ENCODE data around the gene SETBP1.

Gene SETBP1

DNA sequence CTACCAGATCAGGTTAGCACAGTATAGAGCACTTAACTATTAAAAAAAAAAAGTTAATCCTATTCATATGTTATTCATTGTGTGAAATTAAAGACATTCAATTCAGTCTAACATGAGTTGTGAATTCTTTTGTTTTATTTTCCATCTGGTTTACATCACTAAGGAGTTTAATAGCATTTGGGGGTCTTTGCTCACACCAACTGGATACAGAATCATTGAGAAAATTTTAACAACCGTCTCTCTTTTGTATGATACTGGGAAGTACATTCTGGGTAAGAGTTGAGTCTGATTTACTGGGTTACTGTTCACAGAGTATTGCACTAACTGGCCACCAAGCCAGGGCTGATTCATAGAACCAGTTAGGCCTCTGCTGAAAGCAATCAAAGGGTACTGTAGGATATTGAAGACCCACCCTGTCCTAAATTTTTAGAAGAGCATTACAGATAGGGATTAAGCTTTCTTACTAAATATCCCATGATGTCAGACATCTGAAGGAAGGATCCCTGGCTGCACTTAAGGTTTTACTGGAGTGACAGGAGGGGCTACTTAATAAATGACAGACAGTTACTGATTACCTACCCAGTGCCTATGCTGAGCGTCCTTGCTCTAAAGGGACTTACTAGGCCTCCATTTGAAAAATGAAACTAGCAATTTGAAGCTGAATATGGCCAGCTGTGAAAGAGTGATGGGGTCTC is 387.9 kb downstream of the SETBP1 start:
- no peak for ATAC-seq
- no peak for DNase-seq

DNA sequence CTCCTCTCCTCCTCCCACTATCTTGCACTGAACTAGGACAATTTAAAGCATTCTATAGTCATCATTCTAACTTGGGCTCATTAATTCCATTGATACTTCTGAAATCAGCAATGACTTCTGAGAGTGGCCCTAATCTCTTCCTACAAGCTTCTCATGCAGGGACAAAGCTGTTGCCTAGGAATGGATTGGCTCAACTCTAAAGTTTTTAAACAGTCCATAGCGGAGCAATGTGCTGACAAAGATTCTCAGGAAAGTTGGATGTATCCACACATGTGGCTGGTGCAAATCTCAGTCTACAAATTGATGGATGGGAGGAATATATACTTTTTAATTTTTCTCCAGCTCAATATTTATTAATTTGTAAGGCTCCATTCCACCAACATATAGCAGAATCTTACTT is 388.9 kb downstream of the SETBP1 start:
- no peak for ATAC-seq
- DNase-seq = no peak

DNA sequence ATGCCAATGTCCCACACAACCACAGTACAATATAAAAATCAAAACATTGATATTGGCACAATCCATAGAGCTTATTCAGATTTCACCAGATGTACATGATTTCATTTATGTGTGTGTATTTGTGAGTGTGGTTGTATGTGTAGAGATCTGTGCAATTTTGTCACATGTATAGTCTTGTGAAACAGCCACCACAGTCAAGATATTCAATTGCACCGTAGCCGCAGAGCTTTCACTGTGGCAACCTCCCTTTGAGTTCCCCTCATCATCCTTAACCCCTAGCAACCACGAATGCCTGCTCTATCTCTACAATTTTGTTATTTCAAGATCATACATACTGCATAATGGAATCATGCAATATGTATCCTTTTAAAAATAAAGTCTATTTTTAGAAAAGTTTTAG is 391.3 kb downstream of the SETBP1 start:
- no peak for ATAC-seq
- no peak for DNase-seq

DNA sequence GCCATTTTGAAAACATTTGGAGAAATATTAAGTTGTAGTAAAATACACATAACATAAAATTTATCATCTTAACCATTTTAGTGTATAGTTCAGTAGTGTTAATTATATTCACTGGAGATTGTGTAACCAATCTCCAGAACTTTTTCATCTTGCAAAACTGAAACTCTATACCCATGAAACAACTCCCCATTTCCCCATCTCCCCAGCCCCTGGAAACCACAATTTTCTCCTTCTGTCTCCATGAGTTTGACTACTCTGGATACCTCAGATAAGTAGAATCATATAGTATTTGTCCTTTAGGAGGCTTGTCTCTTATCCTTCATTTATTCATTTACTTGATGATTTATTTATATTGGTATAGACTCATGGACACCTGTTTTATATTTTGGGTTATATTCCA is 392.9 kb downstream of the SETBP1 start:
- ATAC-seq = no peak
- no peak for DNase-seq

DNA sequence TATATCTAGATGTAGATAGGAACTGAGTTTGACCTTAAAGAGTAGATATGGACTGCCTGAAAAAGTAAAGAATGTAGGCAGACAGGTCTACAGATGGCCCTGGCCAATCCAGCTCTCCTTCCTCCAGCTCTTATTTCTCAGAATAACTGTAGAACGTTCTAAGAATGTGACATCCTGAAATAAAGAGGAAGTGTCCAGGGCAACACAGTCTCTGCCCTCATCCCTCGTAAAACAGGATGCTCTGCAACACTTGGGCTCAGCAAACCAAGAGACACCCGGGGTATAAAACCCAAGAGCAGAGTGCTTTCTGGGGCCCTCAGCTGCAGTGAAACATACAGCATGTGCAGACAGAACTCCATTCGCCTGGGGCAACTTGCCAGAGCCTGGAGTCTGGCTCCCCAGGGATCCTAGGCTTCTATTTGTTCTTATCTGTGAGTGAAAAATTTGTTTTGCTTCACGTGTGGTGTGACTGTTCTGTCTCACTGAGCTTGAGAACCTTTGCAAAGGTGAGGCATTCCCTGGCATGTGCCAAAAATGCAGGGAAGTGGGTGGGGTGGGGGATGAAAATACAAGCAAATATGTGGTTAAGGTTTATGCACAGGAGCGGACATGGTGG is 401.0 kb downstream of the SETBP1 start:
- ATAC-seq (no peak), DNase-seq (no peak)

DNA sequence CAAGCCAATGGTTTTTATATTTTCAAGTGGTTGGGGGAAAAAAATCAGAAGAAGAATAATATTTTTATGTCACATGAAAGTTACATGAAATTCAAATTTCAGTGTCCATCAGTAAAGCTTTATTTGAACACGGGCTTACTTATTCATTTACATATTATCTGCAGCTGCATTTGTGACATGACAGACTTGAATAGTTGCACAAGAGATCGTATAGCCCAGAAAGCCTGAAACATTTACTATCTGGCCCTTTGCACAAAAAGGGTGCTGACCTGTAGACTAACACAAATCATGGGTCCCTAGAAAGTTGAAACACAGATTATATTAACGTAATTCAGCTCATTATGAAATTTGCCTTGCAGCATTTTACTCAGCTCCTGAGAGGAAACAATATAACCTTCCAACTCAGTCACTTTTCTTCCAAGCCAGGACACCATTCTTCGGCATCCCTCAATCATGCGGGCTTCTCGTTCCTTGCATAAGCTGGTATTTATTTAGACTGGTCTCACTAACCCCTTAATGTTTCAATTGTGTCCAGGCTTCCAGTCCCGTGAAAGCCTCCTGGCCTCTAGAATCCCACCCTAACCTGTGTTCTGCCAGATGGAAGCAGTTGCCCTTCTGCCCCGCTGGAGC is 402.7 kb downstream of the SETBP1 start:
- no peak for DNase-seq
- no peak for ATAC-seq

DNA sequence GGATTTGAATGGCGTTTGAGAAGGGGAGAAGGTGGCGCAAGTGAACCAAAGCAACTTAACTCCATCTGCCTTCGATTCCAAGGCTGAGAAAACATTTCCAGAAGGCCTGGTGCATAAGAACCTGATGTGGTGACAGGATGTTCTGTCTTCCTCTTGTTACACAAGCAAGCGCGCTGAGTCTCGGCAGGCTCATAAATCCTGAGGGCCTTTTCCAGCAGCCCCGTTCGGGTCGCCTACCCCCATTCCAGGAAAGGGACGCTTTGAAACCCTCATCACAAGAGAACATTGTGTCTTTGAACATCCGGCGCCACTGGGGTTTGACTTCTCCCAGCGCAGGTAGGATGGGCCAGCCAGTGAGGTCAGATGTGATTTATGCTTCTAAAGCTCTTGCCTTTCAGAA is 403.5 kb downstream of the SETBP1 start:
- ATAC-seq = no peak
- DNase-seq = no peak

DNA sequence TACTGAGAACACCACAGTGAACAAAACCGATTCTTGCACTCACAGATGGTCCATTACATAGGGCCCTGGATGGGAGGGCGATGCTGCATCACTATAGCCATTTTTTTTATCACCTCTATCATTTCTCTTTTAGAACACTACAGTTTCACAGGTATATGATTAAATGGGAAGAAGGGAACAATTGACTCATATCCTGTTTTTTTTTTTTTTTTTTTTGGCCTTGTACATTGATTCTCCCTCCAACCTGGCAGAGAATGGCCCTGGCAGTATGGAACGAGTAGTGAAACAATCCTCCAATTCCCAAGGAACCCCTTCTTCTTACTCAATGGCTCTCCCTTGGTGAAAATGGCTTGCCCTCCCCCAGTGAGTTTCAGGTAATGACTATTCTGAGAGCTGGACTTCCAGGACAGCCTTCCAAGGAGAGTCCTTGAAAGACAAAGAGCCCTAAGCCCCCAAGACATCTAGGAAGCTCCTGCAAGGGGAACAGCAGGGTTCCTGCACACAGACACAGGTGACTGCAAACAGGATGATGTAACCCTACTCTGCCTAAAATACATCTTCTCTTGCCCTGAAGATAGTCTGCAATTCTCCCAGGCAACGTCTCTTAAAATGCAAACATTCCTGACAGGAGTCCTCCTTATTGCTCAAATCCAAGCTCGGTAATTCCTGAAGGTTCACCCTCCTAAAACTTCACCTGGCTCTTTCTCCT is 405.4 kb downstream of the SETBP1 start:
- ATAC-seq (no peak), DNase-seq (no peak)

DNA sequence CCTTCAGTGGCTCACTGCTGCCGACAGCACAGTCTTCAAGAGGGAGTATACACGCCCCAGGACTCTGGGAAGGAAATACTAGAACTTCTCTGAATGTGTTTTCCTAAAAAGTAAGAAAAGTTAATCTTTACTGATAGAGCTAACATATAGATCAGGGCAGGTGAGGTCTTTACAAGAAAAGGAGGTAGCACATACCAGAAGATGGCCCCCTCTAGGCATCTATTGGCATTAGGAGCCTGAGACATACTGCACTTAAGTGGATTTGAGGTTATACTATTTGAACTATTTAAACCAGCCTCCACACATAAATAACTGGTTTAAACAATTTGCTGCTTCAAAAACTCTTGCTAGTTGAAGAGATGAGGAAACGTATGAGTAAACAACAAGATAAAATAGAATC is 406.1 kb downstream of the SETBP1 start:
- DNase-seq (no peak), ATAC-seq (no peak)

DNA sequence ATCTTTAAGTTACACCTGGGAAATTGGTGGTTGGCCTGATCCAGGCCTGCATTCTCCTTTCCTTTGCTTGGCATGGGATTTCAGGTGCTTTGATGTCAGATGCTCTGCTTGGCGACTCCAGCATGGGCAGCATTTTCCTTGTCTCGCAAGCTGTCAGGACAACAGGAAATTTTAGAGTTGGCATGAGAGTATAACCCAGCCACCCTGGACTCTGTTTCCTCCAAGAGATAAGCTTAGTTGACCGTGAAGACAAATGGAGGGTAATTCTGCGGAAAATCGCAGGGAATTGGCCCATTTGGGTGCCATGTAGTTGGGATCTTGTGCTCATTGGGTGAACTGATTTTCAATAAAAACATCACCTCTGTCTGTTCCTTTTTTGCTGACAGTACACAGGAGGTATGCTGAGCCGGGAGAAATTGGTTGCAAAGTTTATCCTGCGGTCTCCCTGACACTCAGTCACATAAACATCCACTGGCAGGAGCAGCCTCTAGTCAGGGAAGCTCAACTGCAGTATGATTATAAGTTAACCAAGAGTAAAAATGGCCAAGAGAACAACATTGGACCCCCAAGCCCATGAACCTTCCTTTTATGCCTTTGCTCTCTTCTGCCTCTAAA is 409.9 kb downstream of the SETBP1 start:
- no peak for ATAC-seq
- no peak for DNase-seq

DNA sequence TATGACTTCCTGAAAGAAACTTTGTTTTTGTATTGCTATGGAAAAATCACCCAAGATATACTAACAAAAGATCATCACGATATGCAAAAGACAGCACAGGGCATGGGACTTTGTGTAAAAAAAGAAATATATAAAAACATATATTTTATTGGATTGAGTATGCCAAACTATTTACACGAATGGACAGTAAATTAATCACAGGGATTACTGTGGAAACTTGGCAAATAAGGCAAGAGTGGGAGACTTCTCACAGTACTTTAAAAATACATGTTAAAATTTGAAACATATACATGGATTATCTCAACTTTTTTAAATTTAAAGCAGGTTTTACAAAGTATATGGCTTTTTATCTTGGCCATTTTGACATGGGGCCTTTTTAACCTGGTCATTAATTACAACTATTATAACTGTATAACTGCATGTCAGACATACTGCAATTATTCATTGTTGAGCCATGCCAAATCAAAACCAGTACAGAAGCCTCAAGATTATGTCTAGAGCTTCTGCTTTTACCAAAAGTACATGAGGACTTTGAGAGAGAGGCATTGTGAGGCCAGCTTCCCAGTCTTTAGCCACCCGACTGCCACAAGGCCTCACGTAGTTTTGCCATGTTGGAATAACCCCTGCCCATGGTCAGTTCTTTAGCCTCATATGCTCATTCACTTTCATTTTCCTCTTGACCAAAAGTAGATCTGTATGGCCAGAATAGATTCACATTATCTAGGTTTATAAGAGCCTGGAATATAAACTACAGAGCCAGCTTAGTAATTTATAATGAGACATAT is 419.8 kb downstream of the SETBP1 start:
- no peak for ATAC-seq

DNA sequence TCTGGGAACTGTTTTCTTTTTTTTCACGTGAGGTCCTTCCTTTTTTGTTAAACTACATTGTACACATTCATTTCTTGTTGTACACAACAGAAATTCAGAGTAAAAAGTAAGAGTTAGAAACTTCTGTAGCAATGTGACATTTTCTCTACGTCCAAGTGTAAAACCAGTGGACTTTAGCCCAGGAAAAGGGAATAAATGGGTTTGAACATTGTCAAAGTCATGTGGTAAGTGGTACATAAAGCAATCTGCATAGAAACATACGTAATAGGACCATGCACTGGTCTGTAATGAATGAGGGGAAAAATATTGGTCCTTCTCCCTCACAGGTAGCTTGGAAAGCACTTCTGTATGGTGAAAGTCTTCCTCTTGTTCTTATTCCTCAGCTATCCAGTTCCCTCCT is 421.4 kb downstream of the SETBP1 start:
- ATAC-seq (no peak), DNase-seq (no peak)

More for the DNA sequence above, 419.8 kb downstream of the SETBP1 start:
- no peak for DNase-seq

DNA sequence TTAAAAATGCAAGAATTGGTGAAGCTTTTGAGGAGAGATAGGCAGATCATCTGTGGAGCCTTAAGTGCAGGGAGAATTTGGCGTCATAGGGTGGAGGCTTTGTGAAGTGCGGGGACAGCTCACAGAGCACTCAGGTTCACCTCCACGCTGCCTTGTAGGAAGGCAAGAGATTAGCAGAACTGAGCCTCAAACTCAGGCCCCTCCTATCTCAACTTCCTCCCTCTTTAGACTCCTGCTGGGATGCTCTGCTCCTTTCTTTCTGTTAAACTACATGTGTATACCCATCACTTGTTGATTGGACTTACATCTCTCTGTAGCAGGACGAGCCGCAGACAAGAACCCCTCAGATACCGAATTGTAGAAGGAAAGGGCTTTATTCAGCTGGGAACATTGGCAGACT is 422.2 kb downstream of the SETBP1 start:
- DNase-seq = no peak
- ATAC-seq = no peak

DNA sequence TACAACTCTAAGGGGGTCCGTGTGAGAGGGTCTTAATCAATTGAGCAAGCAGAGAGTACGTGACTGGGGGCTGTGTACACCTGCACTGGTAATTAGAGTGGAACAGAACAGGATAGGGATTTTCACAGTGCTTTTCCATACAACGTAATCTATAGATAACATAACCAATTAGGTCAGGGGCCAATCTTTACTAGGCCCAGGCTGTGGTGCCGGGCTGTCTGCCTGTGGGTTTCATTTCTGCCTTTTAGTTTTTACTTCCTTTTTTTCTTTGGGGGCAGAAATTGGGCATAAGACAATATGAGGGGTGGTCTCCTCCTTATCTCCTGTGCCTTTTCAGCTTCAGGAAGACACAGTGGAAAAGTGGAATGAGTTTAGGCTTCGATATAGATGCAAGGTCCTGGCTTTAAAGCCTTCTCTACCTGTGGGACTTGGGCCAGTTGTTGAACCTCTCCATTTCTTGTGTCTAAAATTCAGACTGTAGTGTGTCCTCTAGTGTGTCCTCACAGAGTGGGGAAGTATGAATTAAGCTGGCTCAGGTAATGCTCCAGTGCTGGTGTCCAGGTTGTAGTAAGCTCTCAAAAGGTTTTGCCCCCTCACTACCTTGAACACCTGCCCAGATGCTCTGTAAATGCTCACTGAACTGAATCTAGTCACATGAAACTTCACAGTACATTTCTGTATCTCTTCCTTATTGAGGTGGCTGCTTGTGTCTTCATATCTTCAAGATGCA is 422.8 kb downstream of the SETBP1 start:
- DNase-seq (no peak), ATAC-seq (no peak)

DNA sequence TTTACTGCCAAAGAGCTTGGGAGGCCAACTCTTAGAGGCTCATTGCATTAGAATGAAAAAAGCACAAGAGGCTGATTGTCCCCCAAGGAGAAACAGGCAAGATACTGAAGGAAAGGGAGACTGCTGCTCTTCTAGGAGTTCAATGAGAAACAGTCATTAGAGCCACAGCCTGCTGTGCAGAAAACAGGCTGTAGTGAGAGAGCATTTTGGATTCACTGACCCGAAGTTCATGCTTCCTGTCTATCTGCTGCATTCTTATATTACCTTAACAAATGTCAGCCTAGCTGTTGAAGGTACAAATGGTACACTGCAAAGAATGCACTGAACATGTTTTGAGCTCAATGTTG is 423.3 kb downstream of the SETBP1 start:
- ATAC-seq (no peak), DNase-seq (no peak)

DNA sequence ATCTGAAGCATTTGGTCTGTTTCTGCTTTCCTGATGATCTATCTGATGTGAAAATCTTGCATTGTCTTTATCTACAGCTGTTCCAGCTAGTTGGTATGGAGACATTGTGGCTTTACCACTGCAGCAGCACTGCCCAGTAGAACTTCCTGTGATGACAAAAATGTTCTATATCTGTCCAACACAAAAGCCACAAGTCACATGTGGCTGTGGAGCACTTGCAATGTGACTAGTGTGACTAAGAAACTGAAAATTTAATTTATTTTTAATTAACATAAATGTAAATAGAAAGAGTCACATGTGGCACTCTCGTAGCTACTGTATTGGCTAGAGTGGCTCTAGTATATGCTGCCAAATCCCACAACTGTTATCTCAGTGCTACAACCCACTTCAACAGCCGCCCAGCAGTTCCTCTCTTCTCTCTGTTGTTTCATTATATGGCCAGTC is 425.7 kb downstream of the SETBP1 start:
- DNase-seq (no peak), ATAC-seq (peak; percentile 72)

DNA sequence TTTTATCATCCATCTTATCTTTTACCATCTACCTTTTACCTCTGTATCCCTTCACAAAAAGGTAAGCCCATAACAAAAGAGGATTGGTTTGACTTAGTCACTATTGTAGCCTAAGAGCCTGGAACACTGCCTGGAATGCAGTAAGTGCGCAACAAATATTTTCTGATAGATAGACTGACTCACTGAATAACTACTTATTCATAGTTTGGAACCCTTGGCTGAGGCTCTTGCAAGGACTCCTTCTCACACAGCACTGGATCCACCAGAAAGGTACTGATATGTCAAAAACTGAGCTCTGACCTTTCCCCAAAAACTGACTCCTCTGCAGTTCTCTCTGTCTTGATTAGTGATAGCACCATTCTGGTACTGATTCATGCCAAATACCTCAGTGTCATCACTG is 426.7 kb downstream of the SETBP1 start:
- no peak for ATAC-seq

DNA sequence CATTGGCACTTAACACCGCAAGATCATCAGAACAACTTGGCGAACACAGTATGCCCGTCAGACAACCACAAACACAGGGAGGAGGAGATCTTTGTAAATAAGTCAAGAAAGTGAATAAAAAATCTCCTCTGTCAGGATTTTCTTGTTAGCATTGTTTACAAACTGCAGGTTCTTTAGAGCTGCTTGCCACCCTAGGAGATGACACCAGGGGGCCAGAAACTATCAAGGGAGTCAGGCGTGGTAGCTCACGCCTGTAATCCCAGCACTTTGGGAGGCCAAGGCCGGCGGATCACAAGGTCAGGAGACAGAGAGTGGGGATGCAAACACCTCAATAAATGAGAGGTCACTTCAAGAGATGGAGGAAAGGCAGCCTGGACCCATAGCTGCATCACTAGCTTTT is 428.1 kb downstream of the SETBP1 start:
- no peak for ATAC-seq
- DNase-seq = no peak

More for the DNA sequence above, 426.7 kb downstream of the SETBP1 start:
- DNase-seq = no peak

DNA sequence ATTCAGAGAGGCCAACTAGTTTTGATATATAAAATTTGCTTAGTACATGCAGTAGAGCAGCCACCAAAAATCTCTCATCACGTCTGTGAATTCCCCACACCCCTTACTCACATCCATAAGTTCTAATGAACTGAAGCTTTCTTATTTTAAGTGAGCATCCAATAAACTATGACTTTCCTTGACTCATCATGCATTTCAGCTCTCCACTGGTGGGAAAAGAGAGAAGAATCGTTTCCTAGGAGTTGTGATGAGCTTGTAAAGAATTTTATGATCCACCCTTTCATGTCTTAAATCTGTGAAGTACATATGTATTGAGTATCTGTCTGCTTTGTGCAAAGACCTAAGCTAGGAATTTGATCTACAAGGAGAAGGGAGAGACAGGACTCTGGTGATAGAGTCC is 428.6 kb downstream of the SETBP1 start:
- ATAC-seq = no peak
- no peak for DNase-seq

DNA sequence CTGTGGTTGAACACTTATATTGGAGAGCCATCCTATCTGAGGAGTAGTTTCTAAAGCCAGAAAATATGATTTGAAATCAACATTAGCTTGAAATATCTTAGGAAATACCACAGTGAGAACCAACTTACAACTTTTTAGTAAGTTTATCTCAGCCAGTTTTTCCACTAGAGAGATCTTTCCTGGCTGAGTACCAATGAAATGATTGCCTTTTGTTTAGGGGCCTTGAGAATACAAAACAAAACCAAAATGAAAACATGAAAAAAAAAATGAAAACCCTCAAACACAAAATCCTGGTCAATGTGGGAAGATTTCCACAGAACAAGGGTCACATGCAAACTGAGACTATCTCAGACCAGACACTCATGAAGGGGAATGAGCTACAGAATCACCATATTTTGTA is 429.0 kb downstream of the SETBP1 start:
- DNase-seq = no peak
- ATAC-seq = no peak

Data from stimulated activated naive CD8-positive, alpha-beta T cell treated with anti-CD3 and anti-CD28 coated beads, Interleukin-15, Interleukin-2, amounts not matched to agents 100 U/mL and 50 U/mL, for 24 hours (primary cell).